ENCODE measurements around the gene MAS1L.

MAS1L gene, protein sequence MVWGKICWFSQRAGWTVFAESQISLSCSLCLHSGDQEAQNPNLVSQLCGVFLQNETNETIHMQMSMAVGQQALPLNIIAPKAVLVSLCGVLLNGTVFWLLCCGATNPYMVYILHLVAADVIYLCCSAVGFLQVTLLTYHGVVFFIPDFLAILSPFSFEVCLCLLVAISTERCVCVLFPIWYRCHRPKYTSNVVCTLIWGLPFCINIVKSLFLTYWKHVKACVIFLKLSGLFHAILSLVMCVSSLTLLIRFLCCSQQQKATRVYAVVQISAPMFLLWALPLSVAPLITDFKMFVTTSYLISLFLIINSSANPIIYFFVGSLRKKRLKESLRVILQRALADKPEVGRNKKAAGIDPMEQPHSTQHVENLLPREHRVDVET

DNA sequence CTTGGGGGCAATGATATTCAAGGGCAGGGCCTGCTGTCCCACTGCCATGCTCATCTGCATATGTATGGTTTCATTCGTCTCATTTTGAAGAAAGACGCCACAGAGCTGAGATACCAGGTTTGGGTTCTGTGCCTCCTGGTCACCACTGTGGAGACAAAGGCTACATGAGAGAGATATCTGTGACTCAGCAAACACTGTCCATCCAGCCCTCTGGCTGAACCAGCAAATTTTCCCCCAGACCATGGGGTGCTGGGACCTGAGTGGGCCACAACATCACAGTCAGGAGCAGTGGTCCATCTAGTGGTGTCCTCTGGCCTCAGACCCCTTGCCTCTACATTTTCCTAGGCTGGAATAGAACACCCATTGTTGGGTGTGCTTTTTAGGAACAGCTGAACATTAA lies at the start of gene MAS1L:
TSS of gene MAS1L (minus strand) at position 297 of the 400 bp plus-strand sequence. CDS start at position 243, 54 bp downstream.
- no peak for DNase-seq

DNA sequence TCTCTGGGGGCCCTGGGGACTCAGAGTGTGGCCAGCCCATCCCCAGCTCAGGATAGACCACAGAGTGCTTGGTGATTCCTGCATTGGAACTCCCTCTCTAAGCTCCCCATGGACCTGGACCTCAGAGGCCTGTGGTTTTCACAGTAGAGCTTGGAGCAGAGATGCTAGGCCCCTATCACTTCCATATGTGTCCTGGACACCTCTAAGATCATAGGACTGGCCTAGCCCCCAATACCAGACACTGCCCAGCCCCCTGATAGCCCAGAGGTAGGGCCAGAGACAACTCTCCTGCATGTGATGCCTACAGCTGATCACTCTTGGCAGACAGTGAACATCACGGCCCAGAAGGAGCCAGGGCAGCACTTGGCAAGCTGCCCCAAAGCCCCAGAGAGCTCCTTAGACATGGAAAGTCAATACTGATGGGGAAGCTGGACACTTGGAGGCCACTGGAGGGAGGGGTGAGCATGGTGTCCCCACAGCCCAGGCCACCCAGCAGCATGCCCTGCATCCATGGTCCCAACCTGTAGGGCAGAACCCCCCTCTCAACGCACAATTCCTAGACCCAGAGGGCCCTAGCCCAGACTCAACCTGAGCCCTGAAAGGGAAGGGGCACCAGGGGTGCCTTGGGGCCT lies 44.7 kb upstream of the MAS1L start:
- DNase-seq: no peak

DNA sequence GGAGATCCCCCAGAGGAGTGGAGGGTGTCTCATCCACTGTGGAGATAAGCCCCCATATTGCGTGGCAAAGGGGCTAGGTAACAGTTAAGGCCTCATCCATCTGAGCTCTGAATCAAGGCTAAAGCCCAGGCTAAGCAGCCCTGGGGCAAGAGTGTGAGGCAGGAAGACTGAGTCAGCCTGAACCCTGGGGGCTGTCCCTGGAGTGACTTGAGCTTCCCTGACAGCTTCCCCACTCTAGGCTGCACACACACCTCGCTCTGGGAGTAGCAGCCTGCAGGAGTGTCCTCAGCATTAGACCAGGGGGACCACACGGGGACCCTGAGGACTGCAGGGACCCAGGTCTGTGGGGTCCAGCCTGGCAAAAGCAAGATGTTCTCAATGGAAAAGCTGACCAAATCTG lies 43.9 kb upstream of the MAS1L start:
- DNase-seq: no peak

DNA sequence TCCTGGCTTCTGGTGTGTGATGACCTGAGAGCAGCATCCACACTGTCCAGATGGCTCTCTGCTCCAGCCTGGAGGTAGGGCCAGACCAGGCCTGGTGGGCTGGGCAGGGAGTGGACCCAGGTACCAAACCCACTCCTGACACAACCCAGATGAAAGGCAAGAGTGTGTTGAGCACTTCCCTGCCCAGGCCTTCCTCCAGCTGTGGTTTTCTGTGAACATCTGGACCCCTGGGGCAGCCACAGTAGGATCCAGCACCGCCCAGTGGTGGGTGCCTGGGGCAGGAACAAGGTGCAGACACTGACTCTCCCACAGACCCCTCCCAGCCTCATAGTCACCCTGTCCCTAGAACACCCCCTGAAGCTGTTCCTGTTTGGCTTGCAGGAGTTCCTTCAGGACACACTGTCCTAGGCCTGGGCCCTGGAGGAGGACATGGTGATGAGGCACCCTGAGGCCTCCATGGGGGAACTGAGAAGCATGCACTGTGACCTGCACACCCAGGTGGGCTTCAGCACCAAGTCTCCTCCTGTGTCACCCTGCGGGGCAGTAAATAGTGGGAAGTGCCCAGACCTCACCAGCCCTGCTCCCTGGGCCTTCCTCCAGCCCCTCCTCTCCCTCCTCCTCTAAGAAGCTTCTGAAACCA lies 43.0 kb upstream of the MAS1L start:
- no peak for DNase-seq

DNA sequence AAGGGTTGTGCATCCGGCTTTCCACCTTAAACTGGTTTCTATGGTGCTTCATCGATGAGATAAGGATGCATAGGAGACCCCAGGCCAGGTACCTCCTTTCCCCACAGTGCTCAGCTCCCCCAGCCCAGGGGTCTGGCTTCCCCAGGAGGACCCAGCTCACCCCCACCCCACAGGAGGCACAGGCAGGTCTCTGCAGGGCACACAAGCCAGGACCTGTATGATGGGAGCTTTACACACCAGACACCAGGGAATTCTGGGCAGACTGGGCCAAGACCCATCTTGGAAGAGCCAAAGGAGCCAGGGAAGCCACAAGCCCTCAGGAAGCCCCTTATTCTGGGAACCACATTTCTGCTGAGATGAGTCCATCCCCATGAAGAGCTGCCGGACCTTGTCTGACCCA lies 42.2 kb upstream of the MAS1L start:
- no peak for DNase-seq

DNA sequence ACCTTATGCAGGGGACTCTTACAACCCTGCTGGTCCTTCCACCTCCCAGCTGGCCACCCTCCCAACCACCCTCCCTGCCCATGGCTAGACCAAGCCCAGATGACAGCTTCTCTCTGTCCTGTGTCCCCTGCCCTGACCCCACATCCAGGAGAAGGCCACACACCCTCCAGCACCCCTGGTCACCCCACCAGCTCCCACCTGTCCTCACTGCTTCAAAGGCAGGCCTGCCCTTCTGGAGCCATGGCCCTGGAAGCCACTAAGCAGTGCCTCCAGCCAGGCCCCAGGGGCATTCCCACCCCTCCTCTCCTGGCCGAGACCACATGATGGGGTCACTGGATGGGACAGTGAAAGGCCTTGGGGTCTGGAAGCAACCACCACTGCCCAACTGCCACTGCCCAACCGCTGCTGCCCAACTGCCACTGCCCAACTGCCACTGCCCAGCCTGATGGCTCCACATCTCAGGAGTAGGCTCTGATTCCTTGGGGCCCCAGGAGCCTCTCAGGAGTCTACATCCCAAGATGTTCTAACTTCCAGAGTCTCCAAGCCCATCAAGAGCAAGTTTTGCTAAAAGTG lies 41.3 kb upstream of the MAS1L start:
- DNase-seq: no peak

DNA sequence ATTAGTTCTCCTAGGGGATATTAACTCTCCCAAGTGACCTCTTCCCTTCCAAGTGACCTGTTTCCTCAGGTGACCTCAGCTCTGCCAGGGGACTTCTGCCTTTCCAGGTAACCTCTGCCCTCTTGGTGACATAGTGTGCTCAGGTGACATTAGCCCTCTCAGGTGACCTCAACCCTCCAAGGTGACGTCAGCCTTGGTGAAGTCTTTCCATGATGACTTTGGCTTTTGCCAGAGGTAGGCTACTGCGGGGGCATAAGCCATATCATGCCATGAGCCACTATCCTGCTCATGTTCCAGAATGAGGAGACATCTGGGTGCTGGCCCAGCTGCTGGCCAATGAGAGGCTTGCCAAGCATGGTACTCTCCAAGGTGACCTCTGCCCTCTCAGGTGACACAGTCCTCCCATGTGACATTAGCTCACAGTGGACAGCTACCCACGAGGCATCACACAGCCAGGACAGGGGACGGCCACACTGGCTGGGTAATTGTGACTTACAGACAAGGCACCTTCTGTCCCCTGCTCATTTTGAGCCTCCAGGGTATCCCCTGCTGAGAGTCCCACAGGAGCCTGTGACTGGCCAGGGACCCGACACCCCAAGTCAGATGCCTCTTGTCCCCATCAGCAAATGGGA lies 40.7 kb upstream of the MAS1L start:
- no peak for DNase-seq

DNA sequence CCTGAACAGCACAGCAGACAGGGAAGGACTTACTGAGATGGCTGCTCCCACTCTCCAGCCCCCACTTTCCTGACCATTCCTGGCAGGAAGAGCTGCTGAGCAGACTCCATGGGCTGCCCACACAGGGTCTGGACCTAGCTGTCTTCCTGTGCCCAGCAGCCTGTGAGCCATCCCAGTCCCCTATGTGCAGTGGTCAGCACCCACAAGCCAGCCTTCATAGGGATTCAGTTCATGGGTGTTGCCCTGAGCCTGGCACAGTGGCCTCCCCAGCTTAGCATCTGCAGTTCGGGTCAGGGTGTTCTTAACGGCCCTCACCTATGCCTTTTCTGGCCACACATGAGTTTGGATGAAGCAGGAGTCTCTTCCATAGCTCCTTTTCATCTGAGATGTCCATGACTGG lies 39.8 kb upstream of the MAS1L start:
- no peak for DNase-seq

DNA sequence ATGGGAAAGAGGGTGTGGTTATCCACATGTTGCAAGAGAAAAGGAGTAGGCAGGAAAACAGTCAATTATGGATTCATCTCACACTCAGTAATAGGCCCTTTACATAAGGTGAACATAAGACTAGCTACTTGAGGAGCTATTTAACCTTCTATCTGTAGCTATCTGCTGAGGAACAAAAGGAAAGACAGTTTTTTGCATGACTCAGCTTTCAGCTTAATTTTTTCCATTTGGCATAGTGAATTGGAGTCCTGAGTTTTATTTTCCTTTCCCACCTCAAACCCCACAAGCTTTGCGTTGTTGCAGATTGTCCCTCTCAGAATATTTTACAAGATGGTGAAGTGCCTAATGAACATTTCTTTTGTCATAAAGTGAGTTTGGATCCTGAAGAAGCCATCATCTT lies 39.4 kb upstream of the MAS1L start:
- no peak for DNase-seq

DNA sequence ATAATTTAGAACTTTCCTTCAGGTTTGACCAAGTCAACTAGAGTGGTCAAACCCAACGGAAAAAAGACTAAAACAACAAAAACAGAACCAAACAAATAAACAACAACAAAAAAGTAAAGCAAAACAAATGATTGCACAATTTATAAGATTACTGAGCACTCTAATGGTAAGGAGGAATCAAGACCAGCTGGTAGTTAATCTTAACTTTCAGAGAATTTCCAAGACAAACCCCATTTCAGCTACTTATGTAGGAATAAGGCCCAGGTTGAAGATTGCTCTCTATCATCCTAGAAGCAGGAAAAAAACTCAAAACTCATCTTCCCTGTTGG lies 37.5 kb upstream of the MAS1L start:
- no peak for DNase-seq

DNA sequence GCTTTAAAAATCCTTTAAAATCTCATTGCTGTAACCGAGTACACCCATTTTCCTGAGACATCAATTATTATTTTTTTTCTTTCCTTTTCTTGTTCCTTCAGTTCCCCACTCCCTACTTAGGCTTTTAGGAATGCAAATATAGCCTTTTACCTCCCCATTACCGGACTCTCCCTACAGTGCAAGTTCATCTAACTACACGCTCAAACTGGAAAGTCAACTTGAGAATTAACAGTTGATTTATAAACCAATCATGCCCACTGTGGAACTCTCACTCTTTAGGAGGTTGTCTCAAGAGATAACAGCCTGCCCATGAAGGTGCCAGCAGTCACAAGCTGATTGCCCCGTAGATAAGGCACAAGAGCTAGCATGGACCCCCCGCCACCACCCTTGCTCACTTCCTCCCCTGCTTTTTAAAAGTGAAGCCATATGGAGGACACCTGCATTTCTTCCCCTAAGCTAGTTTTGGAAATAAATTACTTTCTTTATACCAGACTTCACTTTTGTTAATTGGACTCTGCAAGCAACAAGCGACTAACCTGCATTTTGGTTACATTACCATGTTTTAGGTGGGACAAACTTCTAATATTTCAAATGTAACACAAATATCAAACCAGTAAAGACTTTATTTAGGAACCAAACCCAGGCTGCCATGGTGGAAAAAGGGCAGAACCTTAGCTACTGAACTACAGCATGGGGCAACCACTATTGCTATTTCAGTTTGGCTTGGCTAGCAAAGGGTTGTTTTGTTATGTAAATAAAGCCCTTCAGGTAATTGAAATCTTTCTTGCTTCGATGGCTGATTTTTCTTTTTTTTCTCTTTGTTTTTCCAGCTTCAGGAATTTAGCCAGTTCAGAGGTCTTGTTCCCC lies 36.9 kb upstream of the MAS1L start:
- DNase-seq: no peak

DNA sequence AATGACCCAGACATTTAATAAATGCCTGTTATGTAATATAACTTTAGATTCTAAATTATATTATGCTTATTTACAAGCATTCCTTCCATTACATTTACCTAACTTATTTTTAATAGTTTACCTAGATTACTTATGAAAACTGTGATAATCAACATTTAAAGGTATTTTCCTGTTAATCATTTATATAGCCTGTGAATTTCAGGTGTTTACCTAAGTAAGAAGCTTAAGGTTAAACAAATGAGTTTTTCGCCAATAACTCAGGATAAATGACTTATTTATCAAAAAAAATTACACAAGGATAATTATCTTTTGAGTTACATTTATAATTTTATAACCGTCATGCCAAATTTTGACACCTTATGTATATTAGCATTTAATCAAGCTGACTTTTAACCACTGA lies 36.3 kb upstream of the MAS1L start:
- no peak for DNase-seq

DNA sequence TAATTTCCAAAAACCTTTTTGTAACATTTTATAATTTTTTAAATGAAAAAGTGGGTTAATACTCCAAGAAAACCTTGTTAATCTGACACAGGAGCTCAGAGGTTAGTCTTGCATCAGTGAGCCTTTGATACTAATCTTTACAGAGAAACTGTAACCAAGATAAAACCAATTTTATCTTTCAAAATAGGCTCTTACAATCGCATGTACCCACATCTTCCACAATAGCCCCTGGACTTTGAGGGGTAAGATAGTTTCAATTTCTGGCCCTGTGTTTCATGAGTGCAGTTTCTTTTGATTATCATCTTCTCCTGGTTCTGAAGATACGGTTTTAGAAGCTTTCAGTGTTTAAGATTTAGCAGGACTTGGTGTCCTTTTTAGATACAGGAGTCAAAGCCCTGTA lies 34.5 kb upstream of the MAS1L start:
- DNase-seq: no peak

DNA sequence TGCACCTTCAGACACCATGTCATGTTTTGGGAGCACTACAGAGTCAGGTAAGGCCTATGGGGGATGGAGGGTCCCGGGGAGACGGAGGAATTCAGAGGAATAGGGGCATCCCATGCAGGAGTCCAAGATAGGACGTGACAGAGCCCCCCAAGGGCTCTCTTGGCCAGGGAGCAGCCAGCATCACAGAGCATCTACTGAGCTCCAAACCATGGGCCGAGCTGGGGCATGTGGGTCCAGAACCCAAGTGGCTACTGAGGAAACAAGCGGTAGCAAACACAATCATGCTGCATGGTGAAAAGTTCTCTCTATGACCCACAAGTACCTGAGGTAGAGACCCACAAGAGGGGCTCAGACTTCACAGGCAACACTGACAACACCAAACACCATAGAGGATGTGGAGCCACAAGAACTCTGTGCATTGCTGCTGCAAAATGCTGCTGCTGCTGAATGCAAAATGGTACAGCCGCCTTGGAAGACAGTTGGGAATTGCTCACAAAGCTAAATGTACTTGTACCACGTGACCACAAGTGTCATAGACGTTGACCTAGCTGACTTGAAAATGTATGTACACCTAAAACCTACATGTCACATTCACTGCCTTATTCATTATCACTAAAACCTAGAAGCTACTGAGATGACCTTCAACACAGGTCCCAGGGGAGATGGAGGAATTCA lies 33.4 kb upstream of the MAS1L start:
- no peak for DNase-seq

DNA sequence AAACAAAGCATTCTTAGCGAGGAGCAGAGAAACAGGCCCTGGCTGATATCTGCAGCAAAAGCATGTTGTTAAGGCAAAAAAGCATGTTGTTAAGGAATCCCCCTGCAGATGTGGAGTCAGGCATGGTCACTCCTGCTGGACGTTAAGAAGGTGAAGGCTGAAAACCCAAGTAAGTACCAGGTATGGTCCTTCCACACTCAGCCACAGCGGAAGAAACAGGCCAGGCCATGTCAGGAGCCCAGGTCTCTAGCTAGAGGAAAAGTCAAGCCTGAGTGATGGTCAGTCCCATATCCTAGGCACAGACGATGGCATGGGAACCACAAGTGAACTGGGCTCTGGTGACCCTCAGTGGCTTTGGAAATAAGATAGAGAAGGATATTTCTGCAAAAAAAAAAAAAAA lies 32.5 kb upstream of the MAS1L start:
- no peak for DNase-seq

DNA sequence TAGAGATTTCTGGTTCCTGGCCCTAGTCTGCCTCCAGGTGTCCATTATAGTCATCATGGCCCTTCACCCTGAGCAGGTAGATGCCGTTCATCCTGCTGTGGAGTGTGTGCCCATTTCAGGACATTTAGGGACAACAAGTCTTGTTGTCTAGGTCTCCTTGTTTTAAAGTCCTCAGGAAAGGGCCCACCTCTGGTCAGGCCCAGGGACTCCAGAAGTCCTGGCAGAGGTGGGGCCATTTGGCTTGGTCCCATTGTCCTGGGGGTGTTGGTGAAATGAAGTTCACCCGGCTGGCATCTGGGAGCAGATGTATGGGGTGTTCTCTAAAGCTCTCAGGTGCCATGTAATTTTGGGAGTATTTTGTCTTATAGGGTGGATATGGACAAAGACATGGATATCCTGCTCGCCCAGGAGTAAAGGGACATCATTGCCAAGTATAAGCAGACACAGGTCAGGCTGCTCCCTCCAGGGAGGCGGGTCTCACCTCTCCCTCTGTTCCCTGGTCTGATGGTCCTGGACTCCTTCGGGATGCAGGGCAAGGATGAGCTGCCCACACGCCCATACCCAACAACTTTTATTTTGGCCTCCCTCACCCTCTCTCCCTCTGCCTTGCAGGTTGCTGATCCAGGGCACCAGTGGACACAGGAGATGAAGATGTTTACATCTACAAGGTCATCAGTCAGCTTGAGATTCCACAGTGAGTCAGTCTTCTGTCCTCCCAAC lies 31.7 kb upstream of the MAS1L start:
- DNase-seq: no peak

DNA sequence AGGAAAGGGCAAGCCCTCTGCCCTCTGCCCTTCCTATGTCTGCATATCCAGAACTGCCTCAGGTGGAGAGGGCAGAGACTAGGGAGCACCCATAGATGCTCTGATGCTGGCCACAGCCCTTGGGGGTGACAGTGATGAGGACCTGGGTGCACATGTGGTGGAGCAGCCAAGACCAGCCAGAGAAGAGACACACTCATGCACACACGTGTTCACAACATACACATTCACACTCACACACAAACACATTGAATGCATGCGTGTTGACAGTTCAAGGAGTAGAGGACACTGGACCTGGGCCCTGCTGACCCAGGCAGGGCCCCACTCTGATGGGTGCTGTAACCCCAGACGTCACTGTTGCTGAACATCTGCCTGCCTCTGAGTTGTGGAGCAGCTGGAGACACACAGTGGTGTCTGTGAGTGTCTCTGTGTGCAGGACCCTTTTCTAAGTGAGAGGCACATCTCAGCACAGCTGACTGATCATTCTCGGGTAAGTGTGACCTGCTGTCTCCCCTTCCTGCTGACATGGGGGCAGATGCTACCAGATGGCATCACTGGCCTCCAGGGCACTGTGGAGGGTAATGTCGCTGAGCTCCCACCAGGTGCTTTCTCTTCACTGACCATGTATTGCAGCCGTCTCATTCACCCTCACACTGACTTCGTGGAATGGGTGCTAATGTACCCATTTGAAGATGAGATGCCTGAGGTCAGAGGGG lies 30.1 kb upstream of the MAS1L start:
- no peak for DNase-seq

DNA sequence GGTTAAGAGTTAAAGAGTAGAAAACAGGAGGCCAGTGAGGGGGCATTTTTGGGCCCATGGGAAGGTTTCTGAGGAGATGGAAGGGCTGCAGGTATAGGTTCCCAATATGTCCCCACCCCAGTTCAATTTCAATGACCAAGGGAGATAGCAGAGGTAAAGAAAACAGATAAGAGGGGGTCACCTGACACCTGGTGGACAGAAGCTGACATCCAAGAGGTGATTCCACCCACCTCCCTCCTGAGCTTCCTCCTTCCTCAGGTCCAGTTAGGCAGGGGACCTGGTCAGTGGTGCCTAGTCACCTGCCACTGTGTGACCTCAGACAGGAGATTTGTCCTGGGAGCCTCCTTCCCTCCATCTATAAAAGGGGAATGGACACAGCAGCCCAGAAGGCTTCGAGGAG lies 29.5 kb upstream of the MAS1L start:
- no peak for DNase-seq

DNA sequence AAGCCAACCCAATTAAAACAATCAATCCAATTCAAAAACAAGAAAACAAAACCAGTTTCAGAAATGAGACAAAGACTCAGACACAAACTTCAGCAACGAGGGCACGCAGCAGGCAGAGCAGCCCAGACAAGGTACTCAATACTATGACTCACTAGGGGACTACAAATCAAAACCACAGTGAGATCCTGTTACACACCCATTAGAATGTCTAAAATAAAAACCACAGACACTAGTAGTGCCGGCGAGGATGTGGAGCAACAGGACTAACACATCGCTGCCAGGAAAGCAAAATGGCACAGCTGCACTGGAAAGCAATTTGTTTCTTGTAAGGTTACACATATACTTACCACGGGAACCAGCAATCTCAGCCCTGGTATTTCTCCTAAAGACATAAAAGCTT lies 28.4 kb upstream of the MAS1L start:
- DNase-seq: no peak

DNA sequence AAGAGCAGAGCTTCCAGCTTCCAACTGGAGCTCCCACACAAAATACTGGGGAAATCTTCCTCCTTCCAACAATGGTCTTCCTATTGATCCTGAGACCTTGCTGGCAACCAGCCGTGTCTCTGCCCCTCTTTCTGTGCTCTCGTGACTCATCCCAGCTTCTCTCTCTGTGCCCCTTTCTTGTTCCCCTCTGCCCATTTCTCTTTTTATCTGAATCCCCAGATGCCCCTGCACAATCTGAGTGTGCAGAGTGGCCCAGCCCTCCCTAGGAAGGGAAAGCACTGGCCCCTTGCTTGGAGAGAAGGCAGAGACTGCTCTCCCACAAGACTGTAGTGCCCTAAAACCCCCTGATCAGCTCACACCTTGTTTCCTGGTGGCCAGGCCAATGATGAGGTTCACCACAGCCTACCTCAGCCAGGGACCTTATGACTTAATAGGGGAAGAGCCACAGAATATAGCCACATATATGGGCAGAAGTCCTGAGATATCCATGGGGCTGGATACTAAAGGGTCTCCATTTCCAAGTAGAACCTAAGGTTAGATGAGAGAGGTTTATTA lies 23.1 kb upstream of the MAS1L start:
- no peak for DNase-seq

Measured in bone marrow (tissue), 2 donors.